T-helper 1 cell treated with Interleukin-12 subunit alpha and Interleukin-12 subunit beta and Interleukin-4 antibody, amounts not matched to agents 30 μg/mL and 1 μg/mL, for 36 hours (primary cell): ENCODE results near the gene TPM1.

Experiments used
- H3K27ac Mint-ChIP-seq: one replicate; pipeline ENCODE4 v1.8.0; 2021; ENCODE audit warnings: mild to moderate bottlenecking, mixed read lengths
- H3K27me3 Mint-ChIP-seq: one replicate; pipeline ENCODE4 v1.8.0; 2021; ENCODE audit warnings: low read depth, mixed read lengths
- H3K36me3 Mint-ChIP-seq: one replicate; pipeline ENCODE4 v1.8.0; 2021; ENCODE audit warnings: low read depth, mixed read lengths
- H3K4me1 Mint-ChIP-seq: one replicate; pipeline ENCODE4 v1.8.0; 2021; ENCODE audit warnings: low read depth, mixed read lengths
- H3K4me3 Mint-ChIP-seq: one replicate; pipeline ENCODE4 v1.8.0; 2021; ENCODE audit warnings: mild to moderate bottlenecking, moderate library complexity, mixed read lengths
- H3K9me3 Mint-ChIP-seq: one replicate; pipeline ENCODE4 v1.8.0; 2021; ENCODE audit warnings: mixed read lengths

The TPM1 gene

GRCh38 chr15:63065262-63066221 is 23.0 kb downstream of the TPM1 start:
- no peaks in the 10 kb centered on the region for H3K9me3 Mint-ChIP-seq
- H3K4me1 Mint-ChIP-seq: no peaks in the 10 kb centered on the region
- no peaks in the 10 kb centered on the region for H3K27me3 Mint-ChIP-seq
- no peak overlapping the region for H3K27ac Mint-ChIP-seq
- no peaks in the 10 kb centered on the region for H3K36me3 Mint-ChIP-seq
- H3K4me3 Mint-ChIP-seq: no peak overlapping the region

- no peaks in the 10 kb centered on the region for H3K36me3 Mint-ChIP-seq
- H3K9me3 Mint-ChIP-seq: no peaks in the 10 kb centered on the region
- H3K27me3 Mint-ChIP-seq: no peaks in the 10 kb centered on the region
- H3K4me3 Mint-ChIP-seq: no peak overlapping the region
- no peak overlapping the region for H3K27ac Mint-ChIP-seq
- no peaks in the 10 kb centered on the region for H3K4me1 Mint-ChIP-seq
Observed at GRCh38 chr15:63066272-63066671, 23.7 kb downstream of the TPM1 start.

GRCh38 chr15:63067306-63067705 is 24.8 kb downstream of the TPM1 start:
- H3K36me3 Mint-ChIP-seq: no peaks in the 10 kb centered on the region
- no peaks in the 10 kb centered on the region for H3K4me1 Mint-ChIP-seq
- no peak overlapping the region for H3K27ac Mint-ChIP-seq
- no peaks in the 10 kb centered on the region for H3K27me3 Mint-ChIP-seq
- H3K4me3 Mint-ChIP-seq: no peak overlapping the region
- H3K9me3 Mint-ChIP-seq: no peaks in the 10 kb centered on the region

GRCh38 chr15:63067976-63068743 is 25.6 kb downstream of the TPM1 start:
- no peaks in the 10 kb centered on the region for H3K4me1 Mint-ChIP-seq

GRCh38 chr15:63069616-63070090 is 27.1 kb downstream of the TPM1 start:
- Mint-ChIP-seq H3K4me1 (no peaks in the 10 kb centered on the region), H3K36me3 (no peaks in the 10 kb centered on the region), H3K4me3 (no peak overlapping the region), H3K9me3 (no peaks in the 10 kb centered on the region), H3K27me3 (no peaks in the 10 kb centered on the region), H3K27ac (no peak overlapping the region)

More at GRCh38 chr15:63067976-63068743, 25.6 kb downstream of the TPM1 start:
- H3K9me3 Mint-ChIP-seq: no peaks in the 10 kb centered on the region
- H3K27me3 Mint-ChIP-seq: no peaks in the 10 kb centered on the region
- no peak overlapping the region for H3K4me3 Mint-ChIP-seq
- no peak overlapping the region for H3K27ac Mint-ChIP-seq
- no peaks in the 10 kb centered on the region for H3K36me3 Mint-ChIP-seq

- Mint-ChIP-seq H3K36me3 (no peaks in the 10 kb centered on the region), H3K9me3 (no peaks in the 10 kb centered on the region), H3K27me3 (no peaks in the 10 kb centered on the region)
Observed at GRCh38 chr15:63070681-63071129, 28.2 kb downstream of the TPM1 start.

GRCh38 chr15:63071288-63071909 is 28.9 kb downstream of the TPM1 start:
- H3K4me1 Mint-ChIP-seq: peaks cover 8% of the 10 kb centered on the region
- H3K27ac Mint-ChIP-seq: no peak overlapping the region
- H3K36me3 Mint-ChIP-seq: no peaks in the 10 kb centered on the region
- H3K9me3 Mint-ChIP-seq: no peaks in the 10 kb centered on the region
- no peak overlapping the region for H3K4me3 Mint-ChIP-seq
- no peaks in the 10 kb centered on the region for H3K27me3 Mint-ChIP-seq

More at GRCh38 chr15:63070681-63071129, 28.2 kb downstream of the TPM1 start:
- no peak overlapping the region for H3K4me3 Mint-ChIP-seq
- no peak overlapping the region for H3K27ac Mint-ChIP-seq
- H3K4me1 Mint-ChIP-seq: peaks cover 4% of the 10 kb centered on the region

- no peak overlapping the region for H3K4me3 Mint-ChIP-seq
- no peak overlapping the region for H3K27ac Mint-ChIP-seq
- no peaks in the 10 kb centered on the region for H3K36me3 Mint-ChIP-seq
- H3K27me3 Mint-ChIP-seq: no peaks in the 10 kb centered on the region
- H3K9me3 Mint-ChIP-seq: no peaks in the 10 kb centered on the region
- H3K4me1 Mint-ChIP-seq: peaks cover 8% of the 10 kb centered on the region
Observed at GRCh38 chr15:63072023-63072650, 29.6 kb downstream of the TPM1 start.

- H3K27ac Mint-ChIP-seq: no peak overlapping the region
- H3K4me3 Mint-ChIP-seq: no peak overlapping the region
- H3K9me3 Mint-ChIP-seq: no peaks in the 10 kb centered on the region
- no peaks in the 10 kb centered on the region for H3K36me3 Mint-ChIP-seq
- H3K27me3 Mint-ChIP-seq: peaks cover 3% of the 10 kb centered on the region
- H3K4me1 Mint-ChIP-seq: peaks cover 8% of the 10 kb centered on the region
Observed at GRCh38 chr15:63072809-63073277, 30.3 kb downstream of the TPM1 start.

GRCh38 chr15:63073497-63074172 is 31.1 kb downstream of the TPM1 start:
- Mint-ChIP-seq H3K4me1 (peaks cover 8% of the 10 kb centered on the region), H3K27me3 (peaks cover 8% of the 10 kb centered on the region), H3K36me3 (no peaks in the 10 kb centered on the region), H3K9me3 (no peaks in the 10 kb centered on the region), H3K4me3 (no peak overlapping the region), H3K27ac (no peak overlapping the region)

GRCh38 chr15:63075015-63075983 is 32.8 kb downstream of the TPM1 start:
- no peaks in the 10 kb centered on the region for H3K36me3 Mint-ChIP-seq
- H3K4me3 Mint-ChIP-seq: no peak overlapping the region
- H3K27me3 Mint-ChIP-seq: peaks cover 14% of the 10 kb centered on the region
- H3K9me3 Mint-ChIP-seq: no peaks in the 10 kb centered on the region
- H3K4me1 Mint-ChIP-seq: peaks cover 8% of the 10 kb centered on the region
- no peak overlapping the region for H3K27ac Mint-ChIP-seq

GRCh38 chr15:63075984-63076713 is 33.6 kb downstream of the TPM1 start:
- H3K27ac Mint-ChIP-seq: no peak overlapping the region
- no peaks in the 10 kb centered on the region for H3K36me3 Mint-ChIP-seq
- no peaks in the 10 kb centered on the region for H3K9me3 Mint-ChIP-seq
- H3K4me3 Mint-ChIP-seq: no peak overlapping the region
- peaks cover 8% of the 10 kb centered on the region for H3K4me1 Mint-ChIP-seq
- H3K27me3 Mint-ChIP-seq: peaks cover 14% of the 10 kb centered on the region
